Erythroblast (primary cell): ENCODE results near the gene PRSS53.

ENCODE experiments used
- GATA1 ChIP-seq: IDR thresholded peaks from 2 replicates; pipeline ENCODE4 v1.6.1; 2011; ENCODE audit warnings: low read depth, mild to moderate bottlenecking, control low read depth, low read length, moderate library complexity
- POLR2A ChIP-seq: IDR thresholded peaks from 2 replicates; pipeline ENCODE4 v1.6.1; 2011; ENCODE audit warnings: mild to moderate bottlenecking, low read length

DNA sequence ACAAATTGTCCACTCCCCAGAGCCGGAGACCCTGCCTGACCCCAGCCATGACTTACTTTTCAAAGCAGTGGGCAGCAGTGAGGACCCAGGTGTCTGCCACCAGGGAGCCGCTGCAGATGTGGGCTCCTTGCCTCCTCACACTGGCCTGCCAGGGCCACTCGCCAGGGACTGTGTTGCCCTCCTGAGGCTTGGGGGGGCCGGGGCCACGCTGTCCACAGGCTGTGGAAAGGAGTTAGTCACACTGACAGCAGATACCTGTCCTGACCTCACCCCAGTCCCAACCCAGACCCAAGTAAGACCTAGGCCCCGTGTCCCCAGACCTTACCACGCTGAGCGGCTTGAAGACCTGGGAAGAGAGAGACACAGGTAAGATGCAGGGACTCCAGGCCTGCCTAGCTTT lies 1.3 kb downstream of the PRSS53 start:
- TF ChIP-seq POLR2A, result no peak
- TF ChIP-seq GATA1, result no peak
